ENCODE results near the gene CCDC102A. TPM values are rescaled to one million over a fixed set of nuclear protein-coding genes. Genes with fewer than 3 reads are reported as not detected.

Gene CCDC102A
- total RNA-seq, 1 experiment from 2014 or later: 4.5 TPM

DNA sequence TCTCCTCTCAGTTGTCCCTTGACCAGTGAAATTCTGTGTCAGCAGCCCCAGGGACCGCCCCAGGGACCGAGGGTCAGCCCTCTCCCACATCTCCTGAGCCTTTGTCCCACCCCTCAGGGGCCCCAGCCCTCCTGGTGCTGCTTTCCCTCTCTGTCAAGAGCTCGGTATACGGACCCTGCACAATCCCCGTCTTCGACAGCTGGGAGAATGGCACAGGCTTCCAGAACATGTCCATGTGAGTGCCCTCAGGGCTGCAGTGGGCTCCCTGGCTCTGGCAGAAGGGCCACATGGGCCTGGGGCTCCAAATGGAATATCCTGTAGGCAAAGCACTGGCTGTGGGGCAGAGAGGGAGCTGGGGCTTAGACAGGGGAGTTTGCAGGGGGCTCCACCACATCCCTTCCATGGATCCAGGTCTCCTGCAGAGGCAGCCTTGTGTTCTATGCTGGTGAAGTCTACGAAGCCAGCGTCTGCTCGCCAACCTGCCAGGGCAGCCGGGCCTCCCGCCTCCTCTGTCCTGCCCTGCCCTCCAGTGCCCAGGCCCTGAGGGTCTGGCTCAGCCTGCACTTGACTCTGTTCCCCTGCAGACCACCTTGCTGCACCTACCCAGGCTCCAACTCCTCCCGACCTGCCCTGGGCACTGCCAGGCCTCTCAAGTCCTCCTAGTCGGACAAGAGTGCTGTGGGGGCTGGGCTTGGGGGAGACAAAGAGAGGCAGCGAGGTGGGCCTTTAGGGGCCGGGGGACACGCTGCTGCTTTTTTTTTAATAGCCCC lies 34.1 kb upstream of the CCDC102A start (continued):
- TF ChIP-seq, protein P1, sequence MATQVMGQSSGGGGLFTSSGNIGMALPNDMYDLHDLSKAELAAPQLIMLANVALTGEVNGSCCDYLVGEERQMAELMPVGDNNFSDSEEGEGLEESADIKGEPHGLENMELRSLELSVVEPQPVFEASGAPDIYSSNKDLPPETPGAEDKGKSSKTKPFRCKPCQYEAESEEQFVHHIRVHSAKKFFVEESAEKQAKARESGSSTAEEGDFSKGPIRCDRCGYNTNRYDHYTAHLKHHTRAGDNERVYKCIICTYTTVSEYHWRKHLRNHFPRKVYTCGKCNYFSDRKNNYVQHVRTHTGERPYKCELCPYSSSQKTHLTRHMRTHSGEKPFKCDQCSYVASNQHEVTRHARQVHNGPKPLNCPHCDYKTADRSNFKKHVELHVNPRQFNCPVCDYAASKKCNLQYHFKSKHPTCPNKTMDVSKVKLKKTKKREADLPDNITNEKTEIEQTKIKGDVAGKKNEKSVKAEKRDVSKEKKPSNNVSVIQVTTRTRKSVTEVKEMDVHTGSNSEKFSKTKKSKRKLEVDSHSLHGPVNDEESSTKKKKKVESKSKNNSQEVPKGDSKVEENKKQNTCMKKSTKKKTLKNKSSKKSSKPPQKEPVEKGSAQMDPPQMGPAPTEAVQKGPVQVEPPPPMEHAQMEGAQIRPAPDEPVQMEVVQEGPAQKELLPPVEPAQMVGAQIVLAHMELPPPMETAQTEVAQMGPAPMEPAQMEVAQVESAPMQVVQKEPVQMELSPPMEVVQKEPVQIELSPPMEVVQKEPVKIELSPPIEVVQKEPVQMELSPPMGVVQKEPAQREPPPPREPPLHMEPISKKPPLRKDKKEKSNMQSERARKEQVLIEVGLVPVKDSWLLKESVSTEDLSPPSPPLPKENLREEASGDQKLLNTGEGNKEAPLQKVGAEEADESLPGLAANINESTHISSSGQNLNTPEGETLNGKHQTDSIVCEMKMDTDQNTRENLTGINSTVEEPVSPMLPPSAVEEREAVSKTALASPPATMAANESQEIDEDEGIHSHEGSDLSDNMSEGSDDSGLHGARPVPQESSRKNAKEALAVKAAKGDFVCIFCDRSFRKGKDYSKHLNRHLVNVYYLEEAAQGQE (IDR thresholded peaks at IDR 0.05; ENCODE audit: low read depth): no peak
- TF ChIP-seq CBX3 (IDR thresholded peaks at IDR 0.05; ENCODE audit: low read depth): no peak
- TF ChIP-seq ZNF274 (IDR thresholded peaks at IDR 0.05; ENCODE audit: low read depth, low read length): no peak
- no peak for TF ChIP-seq SRF (IDR thresholded peaks at IDR 0.05; ENCODE audit: low read depth)

DNA sequence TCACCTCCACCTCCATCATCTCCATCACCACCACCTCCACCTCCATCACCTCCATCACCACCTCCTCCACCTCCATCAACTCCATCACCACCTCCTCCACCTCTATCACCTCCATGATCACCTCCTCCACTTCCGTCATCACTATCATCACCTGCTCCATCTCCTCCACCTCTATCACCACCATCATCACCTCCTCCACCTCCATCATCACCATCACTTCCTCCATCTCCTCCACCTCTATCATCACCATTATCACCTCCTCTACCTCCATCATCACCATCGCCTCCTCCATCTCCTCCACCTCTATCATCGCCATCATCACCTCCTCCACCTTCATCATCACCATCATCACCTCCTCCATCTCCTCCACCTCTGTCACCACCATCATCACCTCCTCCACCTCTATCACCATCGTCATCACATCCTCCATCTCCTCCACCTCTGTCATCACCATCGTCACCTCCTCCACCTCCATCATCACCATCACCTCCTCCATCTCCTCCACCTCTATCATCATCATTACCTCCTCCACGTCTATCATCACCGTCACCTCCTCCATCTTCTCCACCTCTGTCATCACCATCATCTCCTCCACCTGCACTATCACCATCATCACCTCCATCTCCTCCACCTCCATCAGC lies 33.1 kb upstream of the CCDC102A start:
- BruUV-seq (replicated peaks): no TSS peak
- Histone ChIP-seq H3K9ac (ENCODE audit: low read length) (no peak overlapping the region), H3K4me1 (ENCODE audit: control insufficient read depth in 1 of 2, insufficient read depth in 2 of 2, low read length in 2 of 2) (peaks cover 0 to 7% of the 10 kb centered on the region in 2 experiments; a peak in 2 of 4 replicates), H3K4me2 (ENCODE audit: low read length) (no peak overlapping the region), H3K4me3 (replicated peaks in 1 of 2; ENCODE audit: low read depth in 1 of 2, low read length in 2 of 2) (no peak overlapping the region), H3K27ac (ENCODE audit: low read depth, low read length) (no peak overlapping the region), H3K9me2 (ENCODE audit: insufficient read depth) (no peaks in the 10 kb centered on the region), H4K20me1 (ENCODE audit: insufficient read depth) (no peaks in the 10 kb centered on the region), H2AFZ (ENCODE audit: low read depth, low read length, poor library complexity, severe bottlenecking) (no peak overlapping the region), H3K27me3 (ENCODE audit: insufficient read depth, low read length) (no peaks in the 10 kb centered on the region), H3K36me3 (ENCODE audit: control insufficient read depth in 1 of 2, insufficient read depth in 2 of 2, low read length in 2 of 2) (no peaks in the 10 kb centered on the region), H3K9me3 (ENCODE audit: control insufficient read depth in 1 of 2, insufficient read depth in 1 of 2, low read depth in 1 of 2, low read length in 2 of 2) (no peaks in the 10 kb centered on the region), H3K79me2 (ENCODE audit: insufficient read depth, low read length) (no peaks in the 10 kb centered on the region)
- CTCF ChIA-PET: no interaction called here
- ATAC-seq (no peak), DNase-seq (ENCODE audit: low read depth, low spot score) (no peak)
- POLR2A ChIA-PET: no interaction called here
- intact Hi-C loops (cut with micrococcal nuclease): no loop called here
- RAD21 ChIA-PET (ENCODE audit: low non-redundant PET in 1 of 2, low total read pairs in 2 of 2, uncharacterized antibody in 2 of 2, unreplicated experiment in 2 of 2): no interaction called here
- TF ChIP-seq YY1 (IDR thresholded peaks at IDR 0.05; ENCODE audit: extremely low read depth, insufficient replicate concordance, low read depth, low read length): no peak
- TF ChIP-seq TCF7L2 (IDR thresholded peaks at IDR 0.05; ENCODE audit: borderline replicate concordance, extremely low read depth, insufficient read depth, insufficient read length): no peak
- no peak for TF ChIP-seq EZH2 (IDR thresholded peaks at IDR 0.05)
- TF ChIP-seq, protein P2, sequence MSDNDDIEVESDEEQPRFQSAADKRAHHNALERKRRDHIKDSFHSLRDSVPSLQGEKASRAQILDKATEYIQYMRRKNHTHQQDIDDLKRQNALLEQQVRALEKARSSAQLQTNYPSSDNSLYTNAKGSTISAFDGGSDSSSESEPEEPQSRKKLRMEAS (IDR thresholded peaks at IDR 0.05): no peak
- TF ChIP-seq, protein P3, sequence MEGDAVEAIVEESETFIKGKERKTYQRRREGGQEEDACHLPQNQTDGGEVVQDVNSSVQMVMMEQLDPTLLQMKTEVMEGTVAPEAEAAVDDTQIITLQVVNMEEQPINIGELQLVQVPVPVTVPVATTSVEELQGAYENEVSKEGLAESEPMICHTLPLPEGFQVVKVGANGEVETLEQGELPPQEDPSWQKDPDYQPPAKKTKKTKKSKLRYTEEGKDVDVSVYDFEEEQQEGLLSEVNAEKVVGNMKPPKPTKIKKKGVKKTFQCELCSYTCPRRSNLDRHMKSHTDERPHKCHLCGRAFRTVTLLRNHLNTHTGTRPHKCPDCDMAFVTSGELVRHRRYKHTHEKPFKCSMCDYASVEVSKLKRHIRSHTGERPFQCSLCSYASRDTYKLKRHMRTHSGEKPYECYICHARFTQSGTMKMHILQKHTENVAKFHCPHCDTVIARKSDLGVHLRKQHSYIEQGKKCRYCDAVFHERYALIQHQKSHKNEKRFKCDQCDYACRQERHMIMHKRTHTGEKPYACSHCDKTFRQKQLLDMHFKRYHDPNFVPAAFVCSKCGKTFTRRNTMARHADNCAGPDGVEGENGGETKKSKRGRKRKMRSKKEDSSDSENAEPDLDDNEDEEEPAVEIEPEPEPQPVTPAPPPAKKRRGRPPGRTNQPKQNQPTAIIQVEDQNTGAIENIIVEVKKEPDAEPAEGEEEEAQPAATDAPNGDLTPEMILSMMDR (IDR thresholded peaks at IDR 0.05 in 2 of 3, conservative IDR thresholded peaks at IDR 0.05 in 1 of 3; ENCODE audit: borderline replicate concordance in 1 of 3, insufficient read depth in 1 of 3, low read depth in 2 of 3, low read length in 2 of 3): no peak
- no peak for TF ChIP-seq JUND (IDR thresholded peaks at IDR 0.05)
- TF ChIP-seq POLR2AphosphoS5 (IDR thresholded peaks at IDR 0.05; ENCODE audit: low read depth, low read length): no peak
- TF ChIP-seq RAD21 (IDR thresholded peaks at IDR 0.05; ENCODE audit: low read depth): no peak
- TF ChIP-seq SP1 (IDR thresholded peaks at IDR 0.05; ENCODE audit: low read depth): no peak
- no peak for TF ChIP-seq SIN3A (IDR thresholded peaks at IDR 0.05; ENCODE audit: low read depth)
- no peak for TF ChIP-seq FOSL1 (IDR thresholded peaks at IDR 0.05; ENCODE audit: low read depth)
- no peak for TF ChIP-seq CEBPB (IDR thresholded peaks at IDR 0.05; ENCODE audit: low read depth)
- TF ChIP-seq, protein P4, sequence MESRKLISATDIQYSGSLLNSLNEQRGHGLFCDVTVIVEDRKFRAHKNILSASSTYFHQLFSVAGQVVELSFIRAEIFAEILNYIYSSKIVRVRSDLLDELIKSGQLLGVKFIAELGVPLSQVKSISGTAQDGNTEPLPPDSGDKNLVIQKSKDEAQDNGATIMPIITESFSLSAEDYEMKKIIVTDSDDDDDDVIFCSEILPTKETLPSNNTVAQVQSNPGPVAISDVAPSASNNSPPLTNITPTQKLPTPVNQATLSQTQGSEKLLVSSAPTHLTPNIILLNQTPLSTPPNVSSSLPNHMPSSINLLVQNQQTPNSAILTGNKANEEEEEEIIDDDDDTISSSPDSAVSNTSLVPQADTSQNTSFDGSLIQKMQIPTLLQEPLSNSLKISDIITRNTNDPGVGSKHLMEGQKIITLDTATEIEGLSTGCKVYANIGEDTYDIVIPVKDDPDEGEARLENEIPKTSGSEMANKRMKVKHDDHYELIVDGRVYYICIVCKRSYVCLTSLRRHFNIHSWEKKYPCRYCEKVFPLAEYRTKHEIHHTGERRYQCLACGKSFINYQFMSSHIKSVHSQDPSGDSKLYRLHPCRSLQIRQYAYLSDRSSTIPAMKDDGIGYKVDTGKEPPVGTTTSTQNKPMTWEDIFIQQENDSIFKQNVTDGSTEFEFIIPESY (IDR thresholded peaks at IDR 0.05; ENCODE audit: extremely low read depth, insufficient replicate concordance, low read length): no peak

All from HCT116 (cell line).